ENCODE results near the gene YY1AP1. TPM values are rescaled to one million over a fixed set of nuclear protein-coding genes. Genes with fewer than 3 reads are reported as not detected.
"Not testable (repeated sequence)": the region's sequence is repeated elsewhere in the genome, so short reads cannot be mapped to it uniquely, and the experiment has no call there.

YY1AP1 gene
- total RNA-seq, 4 donors from 2014 or later = 77.4 to 181 (median 152) TPM

GRCh38 chr1:155678027-155678426, 10.5 kb downstream of the YY1AP1 start:
- Histone ChIP-seq H3K4me3 (no peak overlapping the region), H3K27me3 (no peaks in the 10 kb centered on the region), H3K4me1 (peaks cover 0 to 22% (median 3%) of the 10 kb centered on the region in 3 donors), H3K9me3 (no peaks in the 10 kb centered on the region), H3K36me3 (peaks cover 16 to 76% of the 10 kb centered on the region in 2 donors), H3K27ac (no peak overlapping the region)
- ATAC-seq = no peak
- 78 to 88% methylated on average over 4 of the region's 4 CpGs for WGBS, 2 donors (ENCODE audit: low coverage in 1 of 2)
- TF ChIP-seq POLR2AphosphoS5 (IDR thresholded peaks at IDR 0.05) = no peak

GRCh38 chr1:155673003-155673402, 15.6 kb downstream of the YY1AP1 start:
- TF ChIP-seq POLR2A (IDR thresholded peaks at IDR 0.05) = no peak
- no peak for TF ChIP-seq EP300 (IDR thresholded peaks at IDR 0.05)
- TF ChIP-seq POLR2AphosphoS5 (IDR thresholded peaks at IDR 0.05) = no peak
- TF ChIP-seq CTCF (IDR thresholded peaks at IDR 0.05) = no peak
- Histone ChIP-seq H3K4me1 (no peaks in the 10 kb centered on the region), H3K27ac (no peak overlapping the region), H3K9me3 (no peaks in the 10 kb centered on the region), H3K27me3 (no peaks in the 10 kb centered on the region), H3K36me3 (peaks cover 23 to 100% of the 10 kb centered on the region in 2 donors), H3K4me3 (no peak overlapping the region)
- ATAC-seq = no peak
- 86 to 92% methylated on average over 6 of the region's 6 CpGs for WGBS, 2 donors (ENCODE audit: low coverage in 1 of 2)

- H3K27me3 ChIP-seq = no peaks in the 10 kb centered on the region
- WGBS, 2 donors (ENCODE audit: low coverage in 1 of 2) = 83 to 92% methylated on average over 4 of the region's 4 CpGs
- H3K36me3 ChIP-seq = peaks cover 17 to 100% of the 10 kb centered on the region in 2 donors
- H3K4me1 ChIP-seq = no peaks in the 10 kb centered on the region
- H3K9me3 ChIP-seq = no peaks in the 10 kb centered on the region
- no peak for TF ChIP-seq EP300 (IDR thresholded peaks at IDR 0.05)
- no peak for TF ChIP-seq POLR2A (IDR thresholded peaks at IDR 0.05)
- TF ChIP-seq CTCF (IDR thresholded peaks at IDR 0.05) = no peak
- TF ChIP-seq POLR2AphosphoS5 (IDR thresholded peaks at IDR 0.05) = no peak
- no peak for ATAC-seq
- no peak overlapping the region for H3K4me3 ChIP-seq
- no peak overlapping the region for H3K27ac ChIP-seq
Observed at GRCh38 chr1:155671750-155672149, 16.8 kb downstream of the YY1AP1 start.

GRCh38 chr1:155669233-155670162, 19.1 kb downstream of the YY1AP1 start:
- H3K27ac ChIP-seq = no peak overlapping the region
- TF ChIP-seq POLR2AphosphoS5 (IDR thresholded peaks at IDR 0.05) = no peak
- TF ChIP-seq CTCF (IDR thresholded peaks at IDR 0.05) = no peak
- no peak for TF ChIP-seq POLR2A (IDR thresholded peaks at IDR 0.05)
- no peak for TF ChIP-seq EP300 (IDR thresholded peaks at IDR 0.05)
- no peaks in the 10 kb centered on the region for H3K27me3 ChIP-seq
- no peaks in the 10 kb centered on the region for H3K4me1 ChIP-seq
- H3K4me3 ChIP-seq = no peak overlapping the region
- ATAC-seq = no peak
- H3K9me3 ChIP-seq = no peaks in the 10 kb centered on the region
- 98 to 100% methylated on average over 4 of the region's 5 CpGs for WGBS, 2 donors (ENCODE audit: low coverage in 1 of 2)
- peaks cover 12 to 100% of the 10 kb centered on the region in 2 donors for H3K36me3 ChIP-seq

- not testable (repeated sequence) for H3K4me3 ChIP-seq, H3K27me3 ChIP-seq, H3K27ac ChIP-seq, H3K9me3 ChIP-seq, H3K4me1 ChIP-seq, ATAC-seq
- WGBS, 2 donors (ENCODE audit: low coverage in 1 of 2) = 86 to 90% methylated on average over 2 of the region's 4 CpGs
- H3K36me3 ChIP-seq = peaks cover 0 to 81% of the 10 kb centered on the region in 2 donors
Observed at GRCh38 chr1:155661239-155661638, 27.3 kb downstream of the YY1AP1 start.

GRCh38 chr1:155657463-155657862, 31.1 kb downstream of the YY1AP1 start:
- H3K27me3 ChIP-seq = no peaks in the 10 kb centered on the region
- TF ChIP-seq CTCF (IDR thresholded peaks at IDR 0.05) = no peak
- no peak for TF ChIP-seq EP300 (IDR thresholded peaks at IDR 0.05)
- TF ChIP-seq POLR2AphosphoS5 (IDR thresholded peaks at IDR 0.05) = no peak
- TF ChIP-seq POLR2A (IDR thresholded peaks at IDR 0.05) = no peak
- no peak for ATAC-seq
- H3K4me3 ChIP-seq = no peak overlapping the region
- peaks cover 0 to 44% of the 10 kb centered on the region in 2 donors for H3K36me3 ChIP-seq
- no peak overlapping the region for H3K27ac ChIP-seq
- H3K9me3 ChIP-seq = no peaks in the 10 kb centered on the region
- 47 to 59% methylated on average over 2 of the region's 2 CpGs for WGBS, 2 donors (ENCODE audit: low coverage in 1 of 2)
- no peaks in the 10 kb centered on the region for H3K4me1 ChIP-seq

Measured in gastroesophageal sphincter (tissue), 4 donors.